GM18511 (cell line): Measurements from ENCODE around the gene PALM3.

Experiments
- ATAC-seq: cut with Tn5 transposase; IDR thresholded peaks from one replicate; pipeline ENCODE4 v1.9.1; 2021; ENCODE audit warnings: mild to moderate bottlenecking, moderate library complexity; ENCODE audit not compliant: unreplicated experiment

Gene PALM3

GRCh38 chr19:14089662-14090508 lies 28.0 kb upstream of the PALM3 start:
- no peak for ATAC-seq

GRCh38 chr19:14089412-14089661 lies 27.5 kb upstream of the PALM3 start:
- no peak for ATAC-seq

- no peak for ATAC-seq
Measured at GRCh38 chr19:14088634-14089411, 26.9 kb upstream of the PALM3 start.

- no peak for ATAC-seq
Measured at GRCh38 chr19:14086098-14086497, 24.2 kb upstream of the PALM3 start.

- ATAC-seq: no peak
Measured at GRCh38 chr19:14085309-14085995, 23.6 kb upstream of the PALM3 start, which contains the start of gene C19orf67. Gene C19orf67 (minus strand): TSS chr19:14085783. CDS start chr19:14085627, 156 bp downstream.

GRCh38 chr19:14082675-14082960 lies 20.7 kb upstream of the PALM3 start:
- ATAC-seq: no peak

- ATAC-seq: peak; percentile 24
Measured at GRCh38 chr19:14081797-14082674, 20.2 kb upstream of the PALM3 start.

GRCh38 chr19:14080887-14081796 lies 19.3 kb upstream of the PALM3 start:
- peak; percentile 88 for ATAC-seq

GRCh38 chr19:14078411-14078810 lies 16.5 kb upstream of the PALM3 start:
- ATAC-seq: no peak

- no peak for ATAC-seq
Measured at GRCh38 chr19:14073925-14074838, 12.3 kb upstream of the PALM3 start.

GRCh38 chr19:14073261-14073924 lies 11.5 kb upstream of the PALM3 start:
- ATAC-seq: peak; percentile 54

GRCh38 chr19:14072535-14073260 lies 10.8 kb upstream of the PALM3 start, which contains the start of gene MISP3:
Gene MISP3 (plus strand): TSS chr19:14072786. CDS start chr19:14073310, 524 bp downstream.
- ATAC-seq: peak; percentile 5

- no peak for ATAC-seq
Measured at GRCh38 chr19:14070268-14071050, 8.6 kb upstream of the PALM3 start.

GRCh38 chr19:14066134-14066533 lies 4.3 kb upstream of the PALM3 start:
- no peak for ATAC-seq

- ATAC-seq: no peak
Measured at GRCh38 chr19:14063105-14063504, 1.2 kb upstream of the PALM3 start.

GRCh38 chr19:14062558-14062855 lies 631 bp upstream of the PALM3 start:
- no peak for ATAC-seq
